ENCODE data around the gene FXYD5. TPM values are rescaled to one million over a fixed set of nuclear protein-coding genes. Genes with fewer than 3 reads are reported as not detected.

Gene FXYD5
- total RNA-seq, 1 experiment from 2014 or later = 100 TPM

DNA sequence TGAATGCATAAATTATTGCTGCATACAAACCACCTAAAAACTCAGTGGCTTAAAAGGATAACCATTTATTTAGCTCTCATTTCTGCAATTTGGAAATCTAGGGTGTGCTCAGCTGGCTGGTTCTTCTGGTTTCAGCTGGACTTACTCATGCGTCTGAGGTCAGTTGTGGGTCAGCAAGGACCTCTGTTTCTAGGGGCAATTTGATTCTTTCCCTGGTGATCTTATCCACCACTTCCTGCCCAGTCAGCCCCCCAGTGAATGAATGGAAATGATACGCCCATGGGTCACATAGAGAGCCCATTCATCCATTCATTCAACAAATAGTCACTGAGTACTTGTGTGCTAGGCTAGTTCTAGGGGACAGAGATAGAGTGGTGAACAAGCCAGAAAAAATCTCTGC lies 9.9 kb downstream of the FXYD5 start:
- Histone ChIP-seq H2BK12ac (ENCODE audit: insufficient read length, low read depth, low read length) (no peak overlapping the region), H3T11ph (ENCODE audit: low read length) (no peak overlapping the region), H4K8ac (replicated peaks; ENCODE audit: insufficient read length, low read depth, low read length) (no peak overlapping the region), H3K9me3 (ENCODE audit: control insufficient read depth, low read depth, low read length) (peaks cover 7% of the 10 kb centered on the region), H2BK15ac (ENCODE audit: low read depth, low read length) (no peak overlapping the region), H3K18ac (ENCODE audit: insufficient read length, low read depth, low read length) (no peak overlapping the region), H3K14ac (ENCODE audit: insufficient read depth, low read length) (no peak overlapping the region), H2AK5ac (ENCODE audit: insufficient read length, low read length) (no peak overlapping the region), H4K20me1 (ENCODE audit: control insufficient read depth, insufficient read depth, insufficient read length) (peaks cover 3% of the 10 kb centered on the region), H3K27me3 (ENCODE audit: insufficient read depth, low read length) (no peaks in the 10 kb centered on the region), H2BK120ac (ENCODE audit: low read depth, low read length, poor library complexity, severe bottlenecking) (no peak overlapping the region), H4K5ac (ENCODE audit: insufficient read length, low read depth, low read length) (no peak overlapping the region), H3K79me1 (ENCODE audit: insufficient read depth, low read depth, low read length, poor library complexity, severe bottlenecking) (no peaks in the 10 kb centered on the region), H3K4me2 (ENCODE audit: insufficient read depth, insufficient read length, low read length) (no peak overlapping the region), H2BK5ac (ENCODE audit: insufficient read length, low read length) (no peak overlapping the region), H3K79me2 (ENCODE audit: insufficient read depth, low read length) (no peaks in the 10 kb centered on the region), H3K4ac (ENCODE audit: low read depth, low read length) (no peak overlapping the region), H3K27ac (ENCODE audit: insufficient read length, low read depth, low read length) (no peak overlapping the region), H3K23ac (ENCODE audit: insufficient read length, low read depth, low read length) (no peak overlapping the region), H3K23me2 (ENCODE audit: insufficient read length, low read depth, low read length, poor library complexity, severe bottlenecking) (no peaks in the 10 kb centered on the region), H2AFZ (ENCODE audit: low read length) (no peak overlapping the region), H3K56ac (ENCODE audit: insufficient read length, low read depth, low read length) (no peak overlapping the region), H2BK20ac (ENCODE audit: low read depth, low read length, poor library complexity, severe bottlenecking) (no peak overlapping the region), H4K91ac (ENCODE audit: insufficient read length, low read depth, low read length) (no peak overlapping the region), H3K9ac (ENCODE audit: extremely low read depth, insufficient read length, low read length) (no peak overlapping the region), H3K4me1 (ENCODE audit: insufficient read depth, low read length) (no peaks in the 10 kb centered on the region)
- Mint-ChIP-seq H3K9me3 (peaks cover 12 to 26% of the 10 kb centered on the region in 2 experiments), H3K27ac (no peak overlapping the region), H3K27me3 (ENCODE audit: low read depth) (no peaks in the 10 kb centered on the region), H3K36me3 (ENCODE audit: insufficient read depth in 1 of 3, low read depth in 3 of 3) (peaks cover 77 to 89% (median 78%) of the 10 kb centered on the region in 3 experiments), H3K4me3 (no peak overlapping the region), H3K4me1 (no peaks in the 10 kb centered on the region)
- no peak for TF ChIP-seq CTCF (conservative IDR thresholded peaks at IDR 0.05)
- DNase-seq = no peak
- no CpG with 5 or more reads among the region's 2 CpGs for WGBS (ENCODE audit: extremely low coverage, insufficient read length, low lambda C conversion rate)
